K562 treated with DMSO at 1 percent for 4 hours (cell line): ENCODE results near the gene PRSS3. TPM values are rescaled to one million over a fixed set of nuclear protein-coding genes. Genes with fewer than 3 reads are reported as not detected.

ENCODE experiments used
- total RNA-seq: library from RNA; unstranded; fragments of 300-600 nt; gene quantifications from 2 replicates; pipeline ENCODE4 v1.2.3, GENCODE V29; 2022; ENCODE audit not compliant: insufficient read depth

PRSS3 gene
- not detected in 2 replicates for total RNA-seq

GRCh38 chr9:33795281-33795680 lies at the start of gene PRSS3:
Gene PRSS3, plus strand, starts transcription at chr9:33795561. Its CDS starts 13 bp downstream, at chr9:33795574.

DNA sequence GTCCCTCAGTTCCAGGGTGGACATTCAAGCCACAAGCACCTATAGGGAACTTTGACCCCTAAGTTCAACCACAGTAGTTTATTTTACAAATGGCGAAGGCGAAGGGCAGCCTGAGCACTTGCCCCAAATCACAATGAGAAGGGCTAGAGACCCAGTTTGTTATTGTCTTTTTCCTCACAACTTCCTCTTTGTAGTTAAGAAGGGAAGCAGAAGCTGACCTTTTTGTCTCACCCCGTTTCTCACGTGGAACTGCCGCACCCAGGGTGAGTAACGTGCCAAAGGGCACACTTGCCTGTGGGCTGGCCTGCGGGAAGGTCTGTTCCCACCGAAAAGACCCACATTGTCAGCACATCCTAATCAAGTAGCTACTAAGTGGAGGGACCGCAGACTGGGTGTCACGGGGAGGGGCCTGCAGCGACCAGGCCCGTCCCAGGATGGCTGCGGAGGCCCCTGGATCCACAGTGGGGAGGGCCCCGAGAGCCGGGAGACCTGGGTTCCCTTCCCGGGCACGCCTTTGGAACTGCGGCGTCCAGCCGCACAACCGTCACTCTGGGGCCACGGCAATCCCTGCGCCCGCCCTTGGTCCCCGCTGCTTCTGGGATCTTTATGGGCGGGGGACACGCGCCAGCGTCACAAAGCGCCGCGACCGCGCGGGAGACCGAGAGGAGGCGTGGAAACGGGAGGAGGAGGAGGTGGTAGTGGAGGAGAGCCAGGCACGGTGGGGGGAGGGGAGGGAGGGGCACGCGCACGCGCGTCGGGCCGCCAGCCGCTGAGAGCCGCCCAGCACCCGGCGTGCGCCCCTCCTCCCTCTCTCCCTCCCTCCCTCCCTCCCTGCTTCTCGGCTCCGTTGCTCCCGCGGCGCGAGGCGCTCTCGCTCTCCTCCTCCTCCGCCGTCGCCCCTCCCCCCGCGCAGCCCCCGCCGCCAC lies 21.2 kb downstream of the PRSS3 start, which contains the start of gene UBE2R2:
Gene UBE2R2, plus strand, starts transcription at position 834 of the 926 bp plus-strand sequence. CDS start 598 bp downstream, outside the sequence.

Other genes with a start within 250 kb of the PRSS3 start
- gene UBE2R2, start 21.6 kb downstream of the PRSS3 start, total RNA-seq, result 18.5 and 19.6 TPM in 2 replicates